WTC11 (cell line): ENCODE measurements around the gene PRKACB. TPM values are rescaled to one million over a fixed set of nuclear protein-coding genes. Genes with fewer than 3 reads are reported as not detected.

ENCODE experiments used
- ATAC-seq: fragments of 200-7000 bp; cut with Tn5 transposase; 2 replicates; pipeline ENCODE4 v1.10.0; 2021; ENCODE audit warnings: mild to moderate bottlenecking, moderate library complexity
- CTCF ChIA-PET: fragments of 300-600 bp; sonication (Branson Sonifier 250); formaldehyde crosslinking; loops from one replicate; lab custom pipeline; 2021; ENCODE audit warnings: antibody characterized with exemption; lab: Charles Lee
- POLR2A ChIA-PET: fragments of 350-600 bp; sonication (Branson Sonifier 250); formaldehyde crosslinking; loops from one replicate; lab custom pipeline; 2021; ENCODE audit warnings: antibody characterized with exemption; lab: Charles Lee
- DNase-seq: peaks from one replicate; pipeline ENCODE4 v3.0.0; 2021; ENCODE audit warnings: low spot score
- H3K27ac Mint-ChIP-seq: 2 replicates; pipeline ENCODE4 v1.8.0; 2021; ENCODE audit warnings: mixed read lengths
- H3K27me3 Mint-ChIP-seq: 2 replicates; pipeline ENCODE4 v1.8.0; 2021; ENCODE audit warnings: low read depth, mild to moderate bottlenecking, moderate library complexity, mixed read lengths
- H3K36me3 Mint-ChIP-seq: 2 replicates; pipeline ENCODE4 v1.8.0; 2021; ENCODE audit warnings: mixed read lengths
- H3K4me1 Mint-ChIP-seq: 2 replicates; pipeline ENCODE4 v1.8.0; 2022; ENCODE audit warnings: mixed read lengths
- H3K4me3 Mint-ChIP-seq: 2 replicates; pipeline ENCODE4 v1.8.0; 2021; ENCODE audit warnings: mild to moderate bottlenecking, moderate library complexity, mixed read lengths
- H3K9me3 Mint-ChIP-seq: 2 replicates; pipeline ENCODE4 v1.8.0; 2021; ENCODE audit warnings: mixed read lengths
- AR ChIP-seq: fragments of 250-450 bp; sonication (Bioruptor Pico); IDR thresholded peaks from 2 replicates; pipeline ENCODE4 v1.9.0; 2021; ENCODE audit warnings: mild to moderate bottlenecking
- CBFB ChIP-seq: sonication (generic); formaldehyde crosslinking; IDR thresholded peaks from 2 replicates; pipeline ENCODE4 v1.8.1; 2022; ENCODE audit warnings: mild to moderate bottlenecking, low read depth, missing genetic modification reagents
- E2F4 ChIP-seq: sonication (generic); formaldehyde crosslinking; IDR thresholded peaks from 2 replicates; pipeline ENCODE4 v1.8.1; 2022; ENCODE audit warnings: low read depth, mild to moderate bottlenecking, moderate library complexity, missing genetic modification reagents, borderline replicate concordance
- ETV6 ChIP-seq: sonication (generic); formaldehyde crosslinking; IDR thresholded peaks from 2 replicates; pipeline ENCODE4 v1.8.1; 2022; ENCODE audit warnings: mild to moderate bottlenecking, missing genetic modification reagents
- FOXK1 ChIP-seq: sonication (generic); formaldehyde crosslinking; IDR thresholded peaks from 2 replicates; pipeline ENCODE4 v1.8.0; 2022; ENCODE audit warnings: mild to moderate bottlenecking, moderate library complexity, missing genetic modification reagents
- FOXP4 ChIP-seq: sonication (generic); formaldehyde crosslinking; IDR thresholded peaks from 2 replicates; pipeline ENCODE4 v1.8.0; 2022; ENCODE audit warnings: mild to moderate bottlenecking, missing genetic modification reagents
- GABPB1 ChIP-seq: sonication (generic); formaldehyde crosslinking; IDR thresholded peaks from 2 replicates; pipeline ENCODE4 v1.8.1; 2023; ENCODE audit warnings: mild to moderate bottlenecking, missing genetic modification reagents
- MYBL2 ChIP-seq: sonication (generic); formaldehyde crosslinking; IDR thresholded peaks from 2 replicates; pipeline ENCODE4 v1.8.1; 2023; ENCODE audit warnings: mild to moderate bottlenecking, moderate library complexity, missing genetic modification reagents
- NR3C1 ChIP-seq: sonication (generic); formaldehyde crosslinking; conservative IDR thresholded peaks from 2 replicates; pipeline ENCODE4 v1.8.1; 2023; ENCODE audit warnings: low read depth, mild to moderate bottlenecking, missing genetic modification reagents
- RELA ChIP-seq: sonication (generic); formaldehyde crosslinking; IDR thresholded peaks from 2 replicates; pipeline ENCODE4 v1.8.1; 2022; ENCODE audit warnings: missing genetic modification reagents, mild to moderate bottlenecking, borderline replicate concordance
- SMAD4 ChIP-seq: sonication (generic); formaldehyde crosslinking; IDR thresholded peaks from 2 replicates; pipeline ENCODE4 v1.8.0; 2022; ENCODE audit warnings: mild to moderate bottlenecking, missing genetic modification reagents
- TEAD1 ChIP-seq: sonication (generic); formaldehyde crosslinking; IDR thresholded peaks from 2 replicates; pipeline ENCODE4 v1.8.0; 2022; ENCODE audit warnings: mild to moderate bottlenecking, missing genetic modification reagents
- TP53 ChIP-seq: sonication (generic); formaldehyde crosslinking; IDR thresholded peaks from 2 replicates; pipeline ENCODE4 v1.8.1; 2023; ENCODE audit warnings: mild to moderate bottlenecking, missing genetic modification reagents
- ZBTB21 ChIP-seq: sonication (generic); formaldehyde crosslinking; IDR thresholded peaks from 2 replicates; pipeline ENCODE4 v1.8.1; 2023; ENCODE audit warnings: mild to moderate bottlenecking, missing genetic modification reagents, borderline replicate concordance
- ZNF121 ChIP-seq: sonication (generic); formaldehyde crosslinking; IDR thresholded peaks from 2 replicates; pipeline ENCODE4 v1.8.0; 2023; ENCODE audit warnings: missing genetic modification reagents
- ZNF232 ChIP-seq: sonication (generic); formaldehyde crosslinking; IDR thresholded peaks from 2 replicates; pipeline ENCODE4 v1.8.0; 2022; ENCODE audit warnings: mild to moderate bottlenecking, missing genetic modification reagents
- ZNF317 ChIP-seq: sonication (generic); formaldehyde crosslinking; IDR thresholded peaks from 2 replicates; pipeline ENCODE4 v1.8.1; 2023; ENCODE audit warnings: low read depth, mild to moderate bottlenecking, moderate library complexity, missing genetic modification reagents, borderline replicate concordance
- ZNF396 ChIP-seq: fragments of 250-450 bp; sonication (Bioruptor Pico); IDR thresholded peaks from 2 replicates; pipeline ENCODE4 v1.8.0; 2021; ENCODE audit warnings: mild to moderate bottlenecking, moderate library complexity, borderline replicate concordance
- total RNA-seq: library from RNA; stranded (reverse); gene quantifications from 3 replicates; pipeline ENCODE4 v1.2.3, GENCODE V29; 2021
- TF ChIP-seq, protein P1 (sequence below): sonication (generic); formaldehyde crosslinking; IDR thresholded peaks from 2 replicates; pipeline ENCODE4 v1.8.0; 2022; ENCODE audit warnings: missing genetic modification reagents
- TF ChIP-seq, protein P2 (sequence below): fragments of 250-450 bp; sonication (Bioruptor Pico); IDR thresholded peaks from 2 replicates; pipeline ENCODE4 v1.8.0; 2021; ENCODE audit warnings: mild to moderate bottlenecking
- TF ChIP-seq, protein P3 (sequence below): fragments of 200-600 bp; IDR thresholded peaks from 2 replicates; pipeline ENCODE4 v1.8.0; 2022; ENCODE audit warnings: antibody characterized with exemption

PRKACB gene
- total RNA-seq, 1 experiment from 2014 or later, result 18.4 TPM

- no peak for TF ChIP-seq AR (CRISPR knock-in tag)
- TF ChIP-seq CBFB (CRISPR knock-in tag), result no peak
- TF ChIP-seq, protein P1, sequence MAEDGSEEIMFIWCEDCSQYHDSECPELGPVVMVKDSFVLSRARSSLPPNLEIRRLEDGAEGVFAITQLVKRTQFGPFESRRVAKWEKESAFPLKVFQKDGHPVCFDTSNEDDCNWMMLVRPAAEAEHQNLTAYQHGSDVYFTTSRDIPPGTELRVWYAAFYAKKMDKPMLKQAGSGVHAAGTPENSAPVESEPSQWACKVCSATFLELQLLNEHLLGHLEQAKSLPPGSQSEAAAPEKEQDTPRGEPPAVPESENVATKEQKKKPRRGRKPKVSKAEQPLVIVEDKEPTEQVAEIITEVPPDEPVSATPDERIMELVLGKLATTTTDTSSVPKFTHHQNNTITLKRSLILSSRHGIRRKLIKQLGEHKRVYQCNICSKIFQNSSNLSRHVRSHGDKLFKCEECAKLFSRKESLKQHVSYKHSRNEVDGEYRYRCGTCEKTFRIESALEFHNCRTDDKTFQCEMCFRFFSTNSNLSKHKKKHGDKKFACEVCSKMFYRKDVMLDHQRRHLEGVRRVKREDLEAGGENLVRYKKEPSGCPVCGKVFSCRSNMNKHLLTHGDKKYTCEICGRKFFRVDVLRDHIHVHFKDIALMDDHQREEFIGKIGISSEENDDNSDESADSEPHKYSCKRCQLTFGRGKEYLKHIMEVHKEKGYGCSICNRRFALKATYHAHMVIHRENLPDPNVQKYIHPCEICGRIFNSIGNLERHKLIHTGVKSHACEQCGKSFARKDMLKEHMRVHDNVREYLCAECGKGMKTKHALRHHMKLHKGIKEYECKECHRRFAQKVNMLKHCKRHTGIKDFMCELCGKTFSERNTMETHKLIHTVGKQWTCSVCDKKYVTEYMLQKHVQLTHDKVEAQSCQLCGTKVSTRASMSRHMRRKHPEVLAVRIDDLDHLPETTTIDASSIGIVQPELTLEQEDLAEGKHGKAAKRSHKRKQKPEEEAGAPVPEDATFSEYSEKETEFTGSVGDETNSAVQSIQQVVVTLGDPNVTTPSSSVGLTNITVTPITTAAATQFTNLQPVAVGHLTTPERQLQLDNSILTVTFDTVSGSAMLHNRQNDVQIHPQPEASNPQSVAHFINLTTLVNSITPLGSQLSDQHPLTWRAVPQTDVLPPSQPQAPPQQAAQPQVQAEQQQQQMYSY, result no peak
- TF ChIP-seq GABPB1 (CRISPR knock-in tag), result no peak
Measured at GRCh38 chr1:84148758-84149157, 4.7 kb downstream of the PRKACB start (continued).

DNA sequence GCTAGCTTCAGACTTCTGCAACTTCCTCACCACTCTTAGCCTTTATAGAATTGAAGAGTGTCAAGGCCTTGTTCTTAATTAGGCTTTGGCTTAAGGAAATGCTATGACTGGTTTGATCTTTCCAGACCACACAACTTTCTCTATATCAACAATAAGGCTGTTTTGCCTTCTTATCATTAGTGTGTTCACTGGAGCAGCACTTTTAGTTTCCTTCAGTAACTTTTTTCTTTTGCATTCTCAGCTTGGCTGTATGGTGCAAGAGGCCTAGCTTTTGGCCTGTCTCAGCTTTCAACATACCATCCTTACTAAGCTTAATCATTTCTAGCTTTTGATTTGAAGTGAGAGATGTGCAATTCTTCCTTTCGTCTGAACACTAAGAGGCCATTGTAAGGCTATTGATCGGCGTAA is 8.6 kb downstream of the PRKACB start:
- Mint-ChIP-seq H3K4me1 (peaks cover 2% of the 10 kb centered on the region; the same call in 1 of the 2 replicates), H3K9me3 (no peaks in the 10 kb centered on the region), H3K27me3 (no peaks in the 10 kb centered on the region), H3K36me3 (no peaks in the 10 kb centered on the region), H3K27ac (no peak overlapping the region), H3K4me3 (no peak overlapping the region)
- TF ChIP-seq MYBL2 (CRISPR knock-in tag) (no peak), ZNF396 (CRISPR knock-in tag) (no peak), GABPB1 (CRISPR knock-in tag) (no peak), SMAD4 (no peak), ZBTB21 (CRISPR knock-in tag) (no peak), ETV6 (CRISPR knock-in tag) (no peak), ZNF232 (CRISPR knock-in tag) (no peak), FOXP4 (no peak)
- TF ChIP-seq, protein P2, sequence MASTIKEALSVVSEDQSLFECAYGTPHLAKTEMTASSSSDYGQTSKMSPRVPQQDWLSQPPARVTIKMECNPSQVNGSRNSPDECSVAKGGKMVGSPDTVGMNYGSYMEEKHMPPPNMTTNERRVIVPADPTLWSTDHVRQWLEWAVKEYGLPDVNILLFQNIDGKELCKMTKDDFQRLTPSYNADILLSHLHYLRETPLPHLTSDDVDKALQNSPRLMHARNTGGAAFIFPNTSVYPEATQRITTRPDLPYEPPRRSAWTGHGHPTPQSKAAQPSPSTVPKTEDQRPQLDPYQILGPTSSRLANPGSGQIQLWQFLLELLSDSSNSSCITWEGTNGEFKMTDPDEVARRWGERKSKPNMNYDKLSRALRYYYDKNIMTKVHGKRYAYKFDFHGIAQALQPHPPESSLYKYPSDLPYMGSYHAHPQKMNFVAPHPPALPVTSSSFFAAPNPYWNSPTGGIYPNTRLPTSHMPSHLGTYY (CRISPR knock-in tag), result no peak
- ATAC-seq, result no peak
- DNase-seq, result no peak
- ChIA-PET POLR2A (no interaction called here), CTCF (no interaction called here)

DNA sequence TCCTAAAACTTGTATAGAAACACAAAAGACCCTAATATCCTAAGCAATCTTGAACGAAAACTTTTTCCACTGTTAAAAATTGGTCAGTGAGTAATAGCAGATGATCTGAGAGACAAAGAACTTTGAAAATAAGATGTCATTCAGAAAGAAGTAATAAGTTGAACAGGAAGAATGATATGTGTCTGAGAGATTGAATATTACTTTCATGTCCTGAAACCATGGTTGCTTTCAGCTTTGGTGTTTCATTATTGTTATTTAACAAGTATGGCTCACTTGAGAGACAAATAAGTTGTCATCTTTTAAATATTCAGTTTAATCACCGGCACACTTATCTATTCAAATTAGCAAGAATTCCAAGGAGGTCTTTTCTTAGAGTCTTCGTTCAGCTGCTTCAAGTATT is 11.4 kb downstream of the PRKACB start:
- ATAC-seq (no peak), DNase-seq (no peak)
- H3K36me3 Mint-ChIP-seq, result no peaks in the 10 kb centered on the region
- CTCF ChIA-PET, result no interaction called here
- H3K4me1 Mint-ChIP-seq, result peaks cover 2% of the 10 kb centered on the region; the same call in 1 of the 2 replicates
- no peak overlapping the region for H3K4me3 Mint-ChIP-seq
- no peaks in the 10 kb centered on the region for H3K9me3 Mint-ChIP-seq
- no peak overlapping the region for H3K27ac Mint-ChIP-seq
- POLR2A ChIA-PET, result no interaction called here
- no peaks in the 10 kb centered on the region for H3K27me3 Mint-ChIP-seq
- TF ChIP-seq ZNF121 (CRISPR knock-in tag), result no peak
- TF ChIP-seq, protein P3, sequence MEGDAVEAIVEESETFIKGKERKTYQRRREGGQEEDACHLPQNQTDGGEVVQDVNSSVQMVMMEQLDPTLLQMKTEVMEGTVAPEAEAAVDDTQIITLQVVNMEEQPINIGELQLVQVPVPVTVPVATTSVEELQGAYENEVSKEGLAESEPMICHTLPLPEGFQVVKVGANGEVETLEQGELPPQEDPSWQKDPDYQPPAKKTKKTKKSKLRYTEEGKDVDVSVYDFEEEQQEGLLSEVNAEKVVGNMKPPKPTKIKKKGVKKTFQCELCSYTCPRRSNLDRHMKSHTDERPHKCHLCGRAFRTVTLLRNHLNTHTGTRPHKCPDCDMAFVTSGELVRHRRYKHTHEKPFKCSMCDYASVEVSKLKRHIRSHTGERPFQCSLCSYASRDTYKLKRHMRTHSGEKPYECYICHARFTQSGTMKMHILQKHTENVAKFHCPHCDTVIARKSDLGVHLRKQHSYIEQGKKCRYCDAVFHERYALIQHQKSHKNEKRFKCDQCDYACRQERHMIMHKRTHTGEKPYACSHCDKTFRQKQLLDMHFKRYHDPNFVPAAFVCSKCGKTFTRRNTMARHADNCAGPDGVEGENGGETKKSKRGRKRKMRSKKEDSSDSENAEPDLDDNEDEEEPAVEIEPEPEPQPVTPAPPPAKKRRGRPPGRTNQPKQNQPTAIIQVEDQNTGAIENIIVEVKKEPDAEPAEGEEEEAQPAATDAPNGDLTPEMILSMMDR, result no peak
- TF ChIP-seq NR3C1 (CRISPR knock-in tag), result no peak
- no peak for TF ChIP-seq TP53 (CRISPR knock-in tag)
- TF ChIP-seq RELA (CRISPR knock-in tag), result no peak
- TF ChIP-seq ZNF317 (CRISPR knock-in tag), result no peak
- no peak for TF ChIP-seq FOXK1 (CRISPR knock-in tag)
- no peak for TF ChIP-seq TEAD1
- TF ChIP-seq E2F4 (CRISPR knock-in tag), result no peak
